Stimulated activated CD4-positive, alpha-beta T cell treated with anti-CD3 and anti-CD28 coated beads, Interleukin-1b, Interleukin-23, amount 100 ng/mL, for 24 hours (primary cell): ENCODE results near the gene CYB5R3.
"Not testable (repeated sequence)": the region's sequence is repeated elsewhere in the genome, so short reads cannot be mapped to it uniquely, and the experiment has no call there.

Experiments used
- DNase-seq, 4 experiments: peaks; one replicate each; pipeline ENCODE4 v3.0.0-alpha.2; 2020; ENCODE audit warnings: low read depth in 4 of 4, low spot score in 1 of 4

The CYB5R3 gene

DNA sequence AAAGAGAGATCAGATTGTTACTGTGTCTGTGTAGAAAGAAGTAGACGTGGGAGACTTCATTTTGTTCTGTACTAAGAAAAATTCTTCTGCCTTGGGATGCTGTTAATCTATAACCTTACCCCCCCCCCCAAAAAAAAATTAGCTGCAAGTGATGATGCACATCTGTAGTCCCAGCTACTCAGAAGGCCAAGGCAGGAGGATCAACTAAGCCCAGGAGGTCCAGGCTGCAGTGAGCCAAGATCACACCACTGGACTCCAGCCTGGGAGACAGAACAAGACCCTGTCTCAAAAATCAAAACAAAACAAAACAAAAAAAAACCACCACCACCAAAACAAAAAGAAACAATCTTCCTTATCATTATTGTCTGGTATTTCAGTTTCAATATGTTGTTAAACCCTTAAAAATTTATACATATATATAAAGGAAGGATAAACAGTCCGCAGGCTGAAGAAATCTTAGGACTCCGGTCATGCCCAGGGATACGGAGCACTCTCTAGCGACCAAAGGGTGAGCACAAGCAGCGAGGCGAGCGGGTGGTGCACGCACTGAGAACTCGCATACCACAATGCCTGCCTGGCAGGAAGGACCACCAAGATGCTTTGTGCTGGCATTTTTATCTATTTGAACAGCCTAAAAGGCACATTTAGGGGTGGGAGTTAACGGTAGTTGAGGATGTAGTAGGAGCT, 40.9 kb downstream of the CYB5R3 start:
- no peak for DNase-seq

DNA sequence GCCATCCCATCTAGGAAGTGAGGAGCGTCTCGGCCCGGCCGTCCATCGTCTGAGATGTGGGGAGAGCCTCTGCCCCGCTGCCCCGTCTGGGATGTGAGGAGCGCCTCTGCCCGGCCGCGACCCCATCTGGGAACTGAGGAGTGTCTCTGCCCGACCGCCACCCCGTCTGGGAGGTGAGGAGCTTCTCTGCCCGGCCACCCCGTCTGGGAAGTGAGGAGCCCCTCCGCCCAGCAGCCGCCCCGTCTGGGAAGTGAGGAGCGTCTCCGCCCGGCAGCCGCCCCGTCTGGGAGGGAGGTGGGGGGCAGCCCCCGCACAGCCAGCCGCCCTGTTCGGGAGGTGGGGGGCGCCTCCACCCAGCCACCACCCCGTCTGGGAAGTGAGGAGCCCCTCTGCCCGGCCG, 41.6 kb downstream of the CYB5R3 start:
- DNase-seq = not testable (repeated sequence)

DNA sequence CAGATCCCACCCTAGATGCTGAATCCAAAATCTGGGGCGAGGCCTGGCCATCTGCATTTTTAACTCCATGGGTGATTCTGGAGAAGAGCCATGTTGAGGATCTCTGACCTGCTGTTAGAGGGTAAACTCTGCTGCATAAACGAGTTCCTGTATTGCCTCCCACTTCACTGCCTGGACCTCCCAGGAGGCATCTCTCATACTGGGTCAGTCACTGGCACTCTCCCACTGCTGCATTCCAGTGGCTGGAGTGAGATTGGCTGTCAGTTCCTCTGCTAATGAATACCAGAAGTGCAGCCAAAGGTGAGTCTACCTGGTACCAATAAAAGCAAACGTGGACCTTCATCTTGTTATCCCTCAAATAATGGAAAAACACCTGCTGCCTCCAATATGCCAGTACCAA, 44.8 kb downstream of the CYB5R3 start:
- DNase-seq = no peak

DNA sequence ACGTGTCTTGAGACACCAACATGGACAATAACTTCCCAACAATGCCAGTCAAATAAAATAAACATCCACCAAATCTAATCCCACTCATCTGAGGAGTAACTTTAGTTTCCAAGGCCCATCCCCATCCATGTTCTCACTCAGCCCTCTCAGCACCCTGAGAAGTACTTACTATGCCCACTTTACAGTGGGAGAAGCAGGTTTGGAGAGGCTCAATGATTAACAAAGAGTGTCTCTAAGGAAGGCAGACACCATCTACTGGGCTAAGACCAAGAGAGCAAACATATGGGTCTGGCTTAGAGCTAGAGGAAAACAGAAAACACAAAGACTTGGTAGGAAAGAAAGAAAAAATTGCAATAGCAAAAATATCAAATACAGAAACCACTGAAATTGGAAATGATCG, 45.8 kb downstream of the CYB5R3 start:
- no peak for DNase-seq

DNA sequence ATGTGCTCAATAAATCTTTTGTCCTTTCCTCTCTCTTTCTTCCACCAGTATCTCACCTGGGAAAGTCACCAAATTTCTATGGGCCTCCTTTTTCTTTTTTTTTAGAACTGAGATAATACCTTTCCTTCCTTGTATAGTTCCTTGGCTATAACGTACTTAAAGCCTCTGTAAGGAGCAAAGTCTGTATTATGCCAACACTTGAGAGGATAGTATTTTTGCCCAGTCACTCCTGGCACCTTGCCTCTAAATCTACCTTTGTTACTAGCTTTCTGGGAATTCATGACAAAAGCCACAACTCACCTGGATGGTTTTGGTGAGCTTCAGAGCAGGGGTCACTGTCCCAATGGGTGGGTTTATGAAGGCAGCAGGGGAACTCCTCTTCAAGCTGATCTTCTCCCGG, 46.7 kb downstream of the CYB5R3 start:
- DNase-seq = no peak

DNA sequence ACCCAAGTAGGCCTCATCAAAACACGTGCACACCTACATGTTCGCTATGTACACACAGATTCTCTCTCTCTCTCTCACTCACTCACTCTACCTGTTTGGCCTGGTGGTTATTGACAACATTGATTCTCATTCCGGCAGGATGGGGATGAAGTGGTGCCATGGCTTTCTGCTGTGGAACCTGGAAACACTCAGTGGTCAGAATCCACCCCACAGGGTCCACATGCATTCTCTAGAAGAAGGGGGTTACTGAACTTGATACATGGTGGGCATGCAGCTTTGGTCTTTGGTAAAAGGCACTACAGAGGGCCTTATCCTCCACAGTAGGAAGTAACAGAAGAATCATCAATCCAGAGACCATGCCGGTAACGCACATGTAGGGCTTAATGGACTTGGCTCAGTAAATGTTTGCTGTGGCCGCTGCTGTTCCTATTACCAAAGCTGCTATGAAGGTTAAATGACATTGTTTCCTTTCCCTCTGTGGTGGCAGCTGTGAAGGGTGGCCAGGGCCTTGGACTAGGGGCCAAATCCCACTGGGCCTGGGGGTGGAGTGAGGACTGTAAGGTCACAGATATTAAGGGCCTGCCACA, 47.2 kb downstream of the CYB5R3 start:
- DNase-seq = no peak

DNA sequence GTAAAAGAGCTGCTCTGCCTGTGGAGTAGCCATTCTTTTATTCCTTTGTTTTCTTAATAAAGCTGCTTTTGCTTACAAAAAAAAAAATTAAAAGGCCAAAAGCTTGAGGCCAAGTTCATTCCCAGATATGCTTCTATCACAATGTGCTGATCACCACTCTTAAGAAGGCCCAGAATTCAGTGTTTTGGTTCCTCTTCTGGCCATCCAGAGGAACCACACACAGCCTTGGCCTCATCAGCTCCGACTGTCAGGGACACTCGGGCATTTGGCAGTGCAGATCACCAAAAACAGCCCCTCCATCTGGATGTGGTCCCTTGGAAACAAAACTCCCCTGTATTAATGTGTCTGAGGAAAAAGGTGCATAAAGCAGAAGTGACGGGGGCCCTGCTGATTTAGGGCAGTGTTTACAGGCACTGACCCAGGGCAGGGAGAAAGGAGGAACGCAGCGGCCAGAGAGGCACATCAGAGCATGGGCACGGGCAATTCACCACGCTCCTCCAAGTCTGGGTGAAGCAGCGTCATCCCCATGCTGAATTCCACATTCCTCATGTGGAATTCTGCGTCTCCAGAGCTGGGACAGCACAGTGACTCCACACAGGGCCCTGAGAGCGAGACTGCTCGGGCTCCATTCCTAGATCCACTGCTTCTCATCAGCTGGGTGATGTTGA, 52.2 kb downstream of the CYB5R3 start:
- DNase-seq = no peak

DNA sequence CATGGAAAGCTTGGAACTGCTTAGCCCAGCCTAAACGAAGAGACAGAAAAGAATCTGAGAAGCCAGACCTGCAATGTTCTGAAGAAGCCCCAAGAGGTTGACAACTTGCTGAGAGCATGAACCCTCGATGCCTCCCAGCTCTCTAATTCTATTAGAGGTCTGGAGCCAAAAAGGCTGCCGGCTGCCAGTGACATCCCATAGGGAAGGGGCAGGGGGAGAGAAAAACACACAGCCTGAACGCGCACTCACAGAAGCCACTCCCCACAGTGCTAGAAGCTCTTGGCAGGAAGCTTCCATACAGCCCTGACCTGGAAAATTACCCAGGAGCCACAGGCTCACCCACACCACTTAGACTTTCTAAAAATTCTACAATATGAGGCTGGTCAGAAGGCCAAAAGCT, 52.9 kb downstream of the CYB5R3 start:
- DNase-seq = no peak

DNA sequence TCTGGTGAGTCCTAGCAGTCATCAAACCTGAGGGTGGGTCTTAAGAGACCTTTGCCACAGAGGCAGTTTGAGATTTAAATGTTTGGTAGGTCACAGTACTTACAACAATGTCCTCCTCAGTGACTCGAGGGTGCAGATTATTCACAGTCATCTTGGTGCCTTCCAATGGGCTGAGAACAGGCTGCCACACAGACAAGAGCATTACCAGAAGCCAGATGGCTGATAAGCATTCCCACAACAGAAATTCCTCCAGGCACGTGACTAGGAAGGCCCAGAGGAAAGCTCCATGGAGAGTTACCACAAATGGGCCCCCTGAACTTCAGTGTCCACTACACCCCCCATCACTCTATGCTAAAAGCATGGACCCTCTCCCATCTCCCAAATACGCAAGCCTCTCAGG, 53.8 kb downstream of the CYB5R3 start:
- DNase-seq = no peak

DNA sequence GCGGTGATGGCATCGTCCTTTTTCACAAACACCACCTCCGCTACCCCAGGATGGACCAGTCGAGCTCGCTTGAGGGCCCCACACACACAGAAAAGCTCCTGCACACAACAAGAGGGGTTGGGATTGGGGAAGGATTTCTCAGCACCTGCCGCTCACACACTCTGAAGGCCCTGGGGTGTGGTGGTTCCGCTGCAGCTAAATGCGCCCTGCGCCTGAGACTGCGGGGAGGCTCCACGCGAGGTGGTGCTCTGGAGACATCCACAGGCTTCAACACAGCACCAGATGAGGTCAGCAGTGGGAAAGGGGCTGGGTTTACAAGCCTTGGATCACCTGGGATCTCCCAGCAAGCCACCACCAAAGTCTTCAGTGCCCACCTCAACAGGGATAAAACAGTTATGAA, 57.2 kb downstream of the CYB5R3 start:
- no peak for DNase-seq

DNA sequence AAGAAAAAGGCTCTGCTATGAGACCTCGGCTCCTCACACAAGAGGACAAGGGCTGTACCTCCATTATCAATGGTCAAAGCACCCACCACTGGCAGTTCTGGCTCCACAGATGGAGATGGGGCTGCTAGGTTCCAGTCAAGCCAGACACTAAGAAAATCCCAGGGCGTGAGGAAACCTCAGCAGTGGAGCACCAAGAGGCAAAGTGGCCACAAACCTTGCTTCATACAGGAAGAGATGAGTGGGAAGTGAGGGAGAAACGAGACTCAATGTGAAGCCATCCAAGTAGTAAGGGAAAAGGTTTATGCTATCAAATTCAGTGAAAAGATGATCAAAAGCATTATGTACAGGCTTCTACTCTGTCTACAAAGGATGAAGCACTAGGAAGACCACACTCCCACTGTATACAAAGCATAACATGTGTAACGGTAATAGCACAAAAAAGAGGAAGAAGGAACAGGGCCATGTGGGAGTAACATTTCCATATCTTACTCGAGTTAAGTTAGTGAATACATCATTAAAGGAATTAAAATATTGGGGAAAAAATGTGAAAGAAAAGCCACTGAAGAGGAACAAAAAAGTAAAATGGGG, 61.5 kb downstream of the CYB5R3 start:
- DNase-seq = no peak

DNA sequence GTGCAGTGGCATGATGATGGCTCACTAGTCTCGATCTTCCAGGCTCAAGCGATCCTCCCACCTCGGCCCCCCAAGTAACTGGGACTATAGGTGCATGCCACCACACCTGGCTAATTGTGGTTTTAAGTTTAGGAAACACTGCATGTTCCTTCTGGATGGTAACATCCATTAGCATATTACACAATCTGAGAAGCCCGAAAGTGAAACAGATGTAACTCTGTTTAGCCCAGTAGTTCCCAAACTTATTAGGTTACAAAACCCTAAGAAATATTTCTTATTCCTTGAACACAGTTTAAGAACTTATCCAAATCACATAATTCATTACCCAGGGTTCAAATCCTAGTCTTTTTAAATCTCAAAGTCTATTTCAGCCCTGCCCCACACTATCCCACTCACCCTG, 62.8 kb downstream of the CYB5R3 start:
- DNase-seq = no peak

DNA sequence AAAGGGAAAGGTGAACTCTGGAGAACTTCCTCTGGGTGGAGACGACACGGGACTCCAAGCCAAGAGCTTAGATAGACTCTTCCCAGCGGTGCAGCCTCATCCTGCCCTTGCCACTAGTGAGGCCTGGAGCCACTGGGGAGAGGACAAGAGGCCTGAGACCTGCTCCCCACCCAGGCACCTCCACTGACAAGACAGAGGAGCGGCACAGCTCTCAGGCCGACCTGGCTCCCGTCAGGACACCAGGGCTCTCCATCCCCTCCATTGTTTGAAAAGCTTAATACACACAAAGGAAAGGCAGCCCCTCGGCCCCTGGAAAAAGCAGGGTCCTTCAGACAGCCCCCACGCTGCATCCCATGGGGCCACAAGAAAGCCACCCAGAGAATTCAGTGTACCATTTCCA, 64.1 kb downstream of the CYB5R3 start:
- DNase-seq = no peak

DNA sequence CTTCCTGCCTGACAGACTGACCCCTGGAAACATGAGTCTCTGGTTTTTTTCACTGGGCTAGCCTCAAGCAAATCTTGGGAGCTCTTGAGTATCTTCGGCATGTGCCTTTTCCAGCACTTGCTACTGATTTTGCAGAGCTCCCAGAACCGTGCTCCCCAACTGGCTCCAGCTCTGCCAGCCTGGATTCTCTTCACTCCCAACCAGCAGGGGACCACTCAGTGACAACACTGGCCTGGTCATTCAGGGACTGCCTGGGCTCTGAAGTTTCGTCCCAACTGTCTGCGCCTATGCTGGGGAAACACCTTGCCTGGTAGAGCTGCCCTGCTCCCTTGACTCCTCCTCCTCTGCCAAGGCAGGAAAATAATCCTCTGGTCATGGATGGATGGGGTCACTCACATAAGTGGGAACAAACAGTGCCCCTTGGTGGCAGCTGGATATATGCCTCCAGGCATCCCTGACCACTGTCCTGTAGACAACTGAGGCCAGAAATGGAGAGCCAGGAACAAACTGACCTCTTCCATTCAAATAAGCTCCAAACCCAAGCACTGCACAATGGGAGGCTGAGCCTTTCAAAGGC, 64.7 kb downstream of the CYB5R3 start:
- DNase-seq = no peak

DNA sequence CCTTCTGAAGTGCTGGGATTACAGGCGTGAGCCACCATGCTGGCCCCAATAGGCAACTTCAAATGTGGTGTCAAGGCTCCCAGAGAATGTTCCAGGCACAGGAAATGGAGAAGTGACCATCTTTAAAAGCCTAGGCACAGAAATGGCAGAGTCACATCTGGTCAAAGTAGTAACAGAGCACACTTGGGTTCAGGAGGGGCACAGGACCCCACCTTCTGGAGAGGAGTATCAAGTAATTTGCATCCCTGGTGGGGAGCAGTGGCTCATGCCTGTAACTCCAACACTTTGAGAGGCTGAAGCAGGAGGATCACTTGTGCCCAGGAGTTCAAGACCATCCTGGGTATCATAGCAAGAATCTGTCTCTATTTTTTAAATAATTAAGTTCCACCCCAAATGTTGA, 66.2 kb downstream of the CYB5R3 start:
- DNase-seq = no peak

DNA sequence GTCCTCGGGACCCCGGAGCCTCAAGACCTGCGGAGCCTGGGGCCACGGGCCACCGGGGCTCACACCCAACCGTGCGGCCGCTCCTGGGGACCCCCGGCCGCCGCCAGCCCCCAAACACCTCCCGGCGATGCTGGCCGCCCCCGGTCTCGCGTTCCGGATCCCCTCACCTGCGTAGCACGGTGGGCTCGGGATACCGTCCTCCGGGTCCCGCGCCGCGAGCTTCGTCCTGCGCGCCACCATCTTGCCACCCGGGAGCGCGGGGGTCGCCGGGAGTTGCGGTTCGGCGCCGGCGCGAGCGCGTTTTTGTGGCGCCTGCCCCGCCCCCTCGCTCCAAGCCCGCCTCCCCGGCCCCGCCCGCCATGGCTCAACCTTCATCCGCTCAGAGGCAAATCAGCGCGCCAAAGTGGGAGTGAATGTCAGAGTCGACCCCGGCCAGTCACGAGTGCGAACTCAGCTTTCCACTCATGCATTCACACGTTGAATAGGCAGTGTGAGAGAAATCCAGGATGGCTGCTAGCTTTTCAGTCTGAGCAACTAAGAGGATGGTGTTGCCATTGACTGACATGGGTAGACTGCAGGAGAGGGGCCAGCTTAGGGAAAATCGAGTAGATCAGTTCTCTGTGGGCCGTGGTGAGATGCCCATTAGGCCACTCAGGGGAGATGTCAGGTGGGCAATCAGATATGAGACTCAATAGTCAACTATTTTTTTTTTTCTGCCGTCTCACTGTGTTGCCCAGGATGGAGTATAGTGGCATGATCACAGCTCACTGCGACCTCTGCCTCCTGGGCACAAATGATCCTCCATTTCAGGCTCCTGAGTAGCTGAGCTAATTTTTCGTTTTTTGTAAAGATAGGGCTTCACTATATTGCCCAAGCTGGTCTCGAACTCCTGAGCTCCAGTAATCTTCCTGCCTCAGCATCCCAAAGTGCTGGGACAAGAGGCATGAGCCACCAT, 67.2 kb downstream of the CYB5R3 start:
- peak; percentile 78 to 82 (median 80) for DNase-seq

DNA sequence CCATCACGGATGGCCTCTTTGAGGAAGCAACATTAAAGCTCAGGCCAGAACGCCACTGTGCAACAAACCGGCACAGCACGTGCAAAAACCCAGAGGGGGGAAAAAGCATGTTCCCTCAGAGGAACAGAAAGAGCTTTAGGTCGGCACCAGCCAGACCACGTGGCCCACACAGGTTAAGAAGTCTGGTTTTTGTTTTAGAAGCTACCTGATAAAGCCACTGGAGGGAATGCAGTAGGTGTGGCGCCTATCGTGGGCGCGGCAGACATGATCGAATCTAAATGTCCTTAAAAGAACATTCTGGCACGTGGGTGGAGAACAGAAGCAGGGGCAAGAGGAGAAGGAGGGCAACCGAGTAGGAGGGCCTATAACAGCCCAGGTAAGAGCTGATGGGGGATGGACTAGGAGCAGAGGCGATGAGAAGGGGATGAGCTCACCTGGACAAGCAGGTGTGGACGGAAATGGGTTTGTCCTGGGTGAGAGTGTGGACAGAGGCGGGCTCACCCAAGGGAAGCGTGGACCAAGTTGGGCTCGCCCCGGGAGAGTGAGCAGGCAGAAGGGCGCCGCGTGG, 67.9 kb downstream of the CYB5R3 start:
- DNase-seq = not testable (repeated sequence)

DNA sequence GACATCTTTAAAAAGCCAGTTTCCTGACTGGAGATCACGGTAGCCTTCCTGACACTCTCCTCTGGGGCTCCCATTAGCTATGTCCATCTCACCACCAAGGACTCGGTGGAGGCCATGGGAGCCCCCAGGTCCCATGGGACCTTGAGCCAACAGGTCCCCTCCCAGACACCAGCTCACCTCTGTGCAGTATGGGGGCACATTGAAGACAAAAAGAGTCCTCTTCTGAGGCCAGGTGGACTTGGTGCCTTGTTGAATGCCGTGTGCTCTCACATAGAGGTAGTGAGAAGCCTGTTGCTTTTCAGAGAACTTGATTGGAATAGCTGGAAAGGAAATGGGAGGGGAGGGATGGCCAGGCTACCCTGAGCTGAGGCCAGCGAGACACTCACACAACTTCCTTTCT, 69.2 kb downstream of the CYB5R3 start:
- DNase-seq = not testable (repeated sequence)

DNA sequence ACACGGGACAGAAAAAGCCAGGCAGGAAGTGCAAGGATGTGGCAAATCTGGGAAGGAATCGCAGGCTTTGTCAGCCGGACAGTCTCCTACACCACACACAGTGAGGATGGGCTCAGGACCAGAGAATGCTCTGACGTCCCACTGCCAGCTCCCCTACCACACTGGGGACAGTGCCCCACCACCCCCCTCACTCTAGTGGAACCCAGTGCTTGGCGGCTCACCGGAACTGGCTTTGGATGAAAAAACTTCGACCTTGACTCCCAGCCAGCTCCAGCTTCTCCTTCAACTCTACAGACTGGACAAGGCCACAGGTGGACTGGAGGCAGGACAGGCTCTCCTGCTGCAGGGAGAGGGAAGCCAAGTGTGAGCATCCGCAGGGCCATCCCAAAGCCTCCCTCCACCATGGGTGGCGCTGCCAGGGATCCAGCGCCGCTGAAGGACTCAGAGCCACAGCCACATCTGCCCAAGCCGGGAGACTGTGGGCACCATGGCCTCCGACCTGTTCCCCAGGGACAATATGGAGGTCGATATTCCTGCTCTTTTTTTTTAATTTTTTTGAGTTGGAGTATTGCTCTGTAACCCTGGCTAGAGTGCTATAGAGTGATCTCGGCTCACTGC, 71.5 kb downstream of the CYB5R3 start:
- DNase-seq = no peak

DNA sequence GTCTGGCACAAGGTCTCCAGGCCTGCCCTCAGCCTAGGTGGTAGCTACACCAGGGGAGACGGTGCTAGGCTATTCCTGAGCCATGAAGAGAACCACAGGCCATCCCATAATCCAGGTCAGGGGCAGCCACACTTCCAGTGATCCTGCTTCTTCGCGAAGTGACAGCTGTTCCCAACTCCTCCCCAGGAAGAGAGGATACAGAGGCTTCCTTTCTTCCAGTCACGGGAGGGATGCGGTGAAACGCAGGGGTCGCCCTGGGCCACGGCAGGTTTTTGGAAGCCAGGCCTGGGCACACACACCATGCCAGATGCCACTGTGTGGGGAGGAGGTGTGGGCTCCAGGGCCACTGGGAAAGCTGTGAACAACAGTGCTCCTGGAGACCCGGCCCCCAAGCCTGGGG, 72.1 kb downstream of the CYB5R3 start:
- not testable (repeated sequence) for DNase-seq
